ENCODE data around the gene PDE4B.

The PDE4B gene

DNA sequence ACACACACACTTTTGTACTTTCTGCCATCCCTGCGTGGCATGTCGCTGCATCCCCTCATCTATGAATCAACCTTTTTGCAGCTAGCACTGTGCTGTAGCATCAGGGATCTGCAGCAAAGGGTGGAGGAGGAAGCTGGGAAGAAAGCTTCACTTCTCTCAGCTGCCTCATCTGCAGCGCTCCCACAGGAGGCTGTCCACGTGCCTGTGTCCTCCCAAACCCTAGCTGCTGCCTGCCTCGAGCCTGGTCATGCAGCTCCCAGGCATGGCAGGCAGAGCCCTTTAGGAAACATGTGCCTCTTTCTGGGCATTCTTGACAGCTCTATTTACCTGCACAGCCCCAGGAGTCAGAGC lies 479.2 kb downstream of the PDE4B start:
- H3K9me2 ChIP-seq (ENCODE audit: low read depth, low read length): no peaks in the 10 kb centered on the region
- no peaks in the 10 kb centered on the region for H3K27me3 ChIP-seq (ENCODE audit: insufficient read depth, low read length)
- TF ChIP-seq, protein P1, sequence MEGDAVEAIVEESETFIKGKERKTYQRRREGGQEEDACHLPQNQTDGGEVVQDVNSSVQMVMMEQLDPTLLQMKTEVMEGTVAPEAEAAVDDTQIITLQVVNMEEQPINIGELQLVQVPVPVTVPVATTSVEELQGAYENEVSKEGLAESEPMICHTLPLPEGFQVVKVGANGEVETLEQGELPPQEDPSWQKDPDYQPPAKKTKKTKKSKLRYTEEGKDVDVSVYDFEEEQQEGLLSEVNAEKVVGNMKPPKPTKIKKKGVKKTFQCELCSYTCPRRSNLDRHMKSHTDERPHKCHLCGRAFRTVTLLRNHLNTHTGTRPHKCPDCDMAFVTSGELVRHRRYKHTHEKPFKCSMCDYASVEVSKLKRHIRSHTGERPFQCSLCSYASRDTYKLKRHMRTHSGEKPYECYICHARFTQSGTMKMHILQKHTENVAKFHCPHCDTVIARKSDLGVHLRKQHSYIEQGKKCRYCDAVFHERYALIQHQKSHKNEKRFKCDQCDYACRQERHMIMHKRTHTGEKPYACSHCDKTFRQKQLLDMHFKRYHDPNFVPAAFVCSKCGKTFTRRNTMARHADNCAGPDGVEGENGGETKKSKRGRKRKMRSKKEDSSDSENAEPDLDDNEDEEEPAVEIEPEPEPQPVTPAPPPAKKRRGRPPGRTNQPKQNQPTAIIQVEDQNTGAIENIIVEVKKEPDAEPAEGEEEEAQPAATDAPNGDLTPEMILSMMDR (IDR thresholded peaks at IDR 0.05; ENCODE audit: low read length): no peak
- no peak for TF ChIP-seq EZH2 (IDR thresholded peaks at IDR 0.05; ENCODE audit: borderline replicate concordance, low read length)
- no peaks in the 10 kb centered on the region for H4K20me1 ChIP-seq (ENCODE audit: insufficient read depth, low read length)
- peak overlapping the region; percentile 55 for H3K9ac ChIP-seq (ENCODE audit: low read length)
- H3K79me2 ChIP-seq (ENCODE audit: insufficient read depth, low read length): no peaks in the 10 kb centered on the region
- peaks cover 58% of the 10 kb centered on the region for H3K4me1 ChIP-seq (ENCODE audit: insufficient read depth, low read length, severe bottlenecking)
- no peaks in the 10 kb centered on the region for H3K9me3 ChIP-seq (ENCODE audit: low read length)
- no peak overlapping the region for H2AFZ ChIP-seq (ENCODE audit: low read length)
- no peaks in the 10 kb centered on the region for H3F3A ChIP-seq (ENCODE audit: insufficient read depth, low read length)
- peak overlapping the region; percentile 62 for H3K4me2 ChIP-seq (ENCODE audit: low read length)
- H3K27ac ChIP-seq (ENCODE audit: low read depth, low read length, poor library complexity, severe bottlenecking): peak overlapping the region; percentile 91
- H3K4me3 ChIP-seq (ENCODE audit: low read depth, low read length, poor library complexity, severe bottlenecking): peak overlapping the region; percentile 33
- no peaks in the 10 kb centered on the region for H3K36me3 ChIP-seq (ENCODE audit: insufficient read depth, low read length)

DNA sequence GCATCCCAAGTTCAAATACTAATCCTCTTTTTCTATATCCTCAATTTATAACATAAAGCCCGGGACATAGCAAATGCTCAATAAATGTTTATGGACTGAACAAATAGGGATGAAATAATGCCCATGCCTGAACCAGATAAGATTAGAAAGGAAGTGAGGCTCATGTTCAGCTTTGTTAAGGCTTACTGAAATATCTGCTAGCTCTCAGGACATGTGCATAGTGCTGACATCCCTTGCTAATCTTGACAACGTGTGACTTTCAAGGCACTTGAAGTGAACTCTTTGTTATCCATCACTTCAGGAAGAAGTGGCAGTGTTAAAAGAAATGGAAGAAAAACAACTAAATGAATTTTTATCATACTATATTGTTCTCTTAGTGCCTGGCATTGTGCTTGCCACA lies 481.0 kb downstream of the PDE4B start:
- Histone ChIP-seq H3K9ac (ENCODE audit: low read length) (no peak overlapping the region), H4K20me1 (ENCODE audit: insufficient read depth, low read length) (no peaks in the 10 kb centered on the region), H3K27me3 (ENCODE audit: insufficient read depth, low read length) (no peaks in the 10 kb centered on the region), H3K79me2 (ENCODE audit: insufficient read depth, low read length) (no peaks in the 10 kb centered on the region), H3K27ac (ENCODE audit: low read depth, low read length, poor library complexity, severe bottlenecking) (peak overlapping the region; percentile 91), H3K4me3 (ENCODE audit: low read depth, low read length, poor library complexity, severe bottlenecking) (no peak overlapping the region), H3K4me1 (ENCODE audit: insufficient read depth, low read length, severe bottlenecking) (peaks cover 72% of the 10 kb centered on the region), H3F3A (ENCODE audit: insufficient read depth, low read length) (no peaks in the 10 kb centered on the region), H3K36me3 (ENCODE audit: insufficient read depth, low read length) (no peaks in the 10 kb centered on the region), H3K4me2 (ENCODE audit: low read length) (no peak overlapping the region), H2AFZ (ENCODE audit: low read length) (no peak overlapping the region), H3K9me2 (ENCODE audit: low read depth, low read length) (no peaks in the 10 kb centered on the region), H3K9me3 (ENCODE audit: low read length) (no peaks in the 10 kb centered on the region)
- TF ChIP-seq, protein P1 (IDR thresholded peaks at IDR 0.05; ENCODE audit: low read length): no peak
- TF ChIP-seq EZH2 (IDR thresholded peaks at IDR 0.05; ENCODE audit: borderline replicate concordance, low read length): no peak

DNA sequence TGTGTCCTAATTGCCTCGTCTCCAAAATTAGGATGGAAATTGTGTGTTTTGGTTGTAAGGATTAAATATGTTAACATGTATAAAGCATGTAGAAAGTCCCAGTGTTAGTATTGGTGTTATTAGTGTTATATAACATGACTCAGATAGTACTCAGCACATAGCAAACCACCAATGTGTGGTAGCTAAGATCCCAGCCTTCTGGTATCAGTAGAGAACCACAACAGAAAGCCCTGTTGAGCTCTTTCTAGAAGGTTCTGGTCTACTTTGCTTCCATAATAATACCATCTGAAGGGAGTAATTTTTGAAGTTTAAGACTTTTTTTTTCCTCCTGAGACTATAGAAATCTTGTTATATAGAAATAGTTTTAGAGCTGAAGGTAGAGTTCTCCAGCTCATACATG lies 481.9 kb downstream of the PDE4B start:
- no peaks in the 10 kb centered on the region for H4K20me1 ChIP-seq (ENCODE audit: insufficient read depth, low read length)
- H3K4me2 ChIP-seq (ENCODE audit: low read length): no peak overlapping the region
- H3F3A ChIP-seq (ENCODE audit: insufficient read depth, low read length): no peaks in the 10 kb centered on the region
- H3K27ac ChIP-seq (ENCODE audit: low read depth, low read length, poor library complexity, severe bottlenecking): peak overlapping the region; percentile 32
- H3K9ac ChIP-seq (ENCODE audit: low read length): no peak overlapping the region
- no peaks in the 10 kb centered on the region for H3K9me2 ChIP-seq (ENCODE audit: low read depth, low read length)
- no peaks in the 10 kb centered on the region for H3K27me3 ChIP-seq (ENCODE audit: insufficient read depth, low read length)
- H3K4me3 ChIP-seq (ENCODE audit: low read depth, low read length, poor library complexity, severe bottlenecking): no peak overlapping the region
- H3K9me3 ChIP-seq (ENCODE audit: low read length): no peaks in the 10 kb centered on the region
- no peaks in the 10 kb centered on the region for H3K79me2 ChIP-seq (ENCODE audit: insufficient read depth, low read length)
- no peak for TF ChIP-seq EZH2 (IDR thresholded peaks at IDR 0.05; ENCODE audit: borderline replicate concordance, low read length)
- TF ChIP-seq, protein P1 (IDR thresholded peaks at IDR 0.05; ENCODE audit: low read length): no peak
- H2AFZ ChIP-seq (ENCODE audit: low read length): no peak overlapping the region
- peaks cover 82% of the 10 kb centered on the region for H3K4me1 ChIP-seq (ENCODE audit: insufficient read depth, low read length, severe bottlenecking)
- no peaks in the 10 kb centered on the region for H3K36me3 ChIP-seq (ENCODE audit: insufficient read depth, low read length)
